PC-9 (cell line): ENCODE data around the gene POMGNT1.

Source experiments
- EZH2 ChIP-seq: fragments of 200-600 bp; sonication (generic); IDR thresholded peaks from 2 replicates; pipeline ENCODE4 v1.8.0; 2017; ENCODE audit warnings: antibody characterized with exemption, low read depth
- TF ChIP-seq, protein P1 (sequence below): fragments of 200-600 bp; sonication (generic); conservative IDR thresholded peaks from 2 replicates; pipeline ENCODE4 v1.6.1; 2017; ENCODE audit warnings: mixed run types, antibody characterized with exemption, mild to moderate bottlenecking, moderate library complexity

DNA sequence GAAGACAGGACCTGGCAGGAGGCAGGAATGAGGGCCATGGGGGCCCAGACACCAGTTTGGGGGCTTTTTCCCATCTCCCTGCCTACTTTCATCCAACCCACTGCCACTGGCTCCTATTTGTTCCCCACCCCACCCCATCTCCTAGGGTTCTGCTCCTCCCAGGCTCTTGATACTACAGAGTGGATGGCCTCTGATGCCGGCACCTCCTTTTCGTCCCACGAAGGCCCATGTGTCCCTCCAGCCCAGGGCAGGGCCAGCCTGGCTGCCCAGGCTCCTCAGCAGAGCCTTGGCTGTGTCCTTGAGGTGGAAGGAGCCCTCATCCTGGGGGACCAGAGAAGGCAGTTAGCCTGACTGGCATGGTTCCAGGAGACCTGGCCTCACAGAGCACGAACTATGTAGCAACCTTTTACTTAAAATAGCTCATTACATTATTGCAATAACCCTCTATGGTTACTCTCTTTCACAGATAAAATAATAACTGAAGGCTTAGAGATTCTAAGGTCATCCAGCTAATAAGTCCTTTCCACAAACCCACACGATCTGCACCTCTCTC is 3.5 kb downstream of the POMGNT1 start:
- TF ChIP-seq, protein P1, sequence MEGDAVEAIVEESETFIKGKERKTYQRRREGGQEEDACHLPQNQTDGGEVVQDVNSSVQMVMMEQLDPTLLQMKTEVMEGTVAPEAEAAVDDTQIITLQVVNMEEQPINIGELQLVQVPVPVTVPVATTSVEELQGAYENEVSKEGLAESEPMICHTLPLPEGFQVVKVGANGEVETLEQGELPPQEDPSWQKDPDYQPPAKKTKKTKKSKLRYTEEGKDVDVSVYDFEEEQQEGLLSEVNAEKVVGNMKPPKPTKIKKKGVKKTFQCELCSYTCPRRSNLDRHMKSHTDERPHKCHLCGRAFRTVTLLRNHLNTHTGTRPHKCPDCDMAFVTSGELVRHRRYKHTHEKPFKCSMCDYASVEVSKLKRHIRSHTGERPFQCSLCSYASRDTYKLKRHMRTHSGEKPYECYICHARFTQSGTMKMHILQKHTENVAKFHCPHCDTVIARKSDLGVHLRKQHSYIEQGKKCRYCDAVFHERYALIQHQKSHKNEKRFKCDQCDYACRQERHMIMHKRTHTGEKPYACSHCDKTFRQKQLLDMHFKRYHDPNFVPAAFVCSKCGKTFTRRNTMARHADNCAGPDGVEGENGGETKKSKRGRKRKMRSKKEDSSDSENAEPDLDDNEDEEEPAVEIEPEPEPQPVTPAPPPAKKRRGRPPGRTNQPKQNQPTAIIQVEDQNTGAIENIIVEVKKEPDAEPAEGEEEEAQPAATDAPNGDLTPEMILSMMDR, result no peak
- no peak for TF ChIP-seq EZH2
